K562 (cell line): ENCODE data around the gene SPATA3. TPM values are rescaled to one million over a fixed set of nuclear protein-coding genes. Genes with fewer than 3 reads are reported as not detected.

Experiments
- ATAC-seq: fragments of 200-7000 bp; cut with Tn5 transposase; 3 replicates; pipeline ENCODE4 v1.9.1; 2020; ENCODE audit warnings: moderate library complexity
- BruUV-seq: library from RNA; stranded (reverse); fragments of 400-500 nt; replicated peaks from 2 replicates; lab custom pipeline; 2021; lab: Mats Ljungman, UMichigan
- CTCF ChIA-PET: fragments of 300-600 bp; formaldehyde crosslinking; extraction: SDS; loops from one replicate; lab custom pipeline; 2021; ENCODE audit warnings: low intra/inter-chr PET ratio; lab: Yijun Ruan, JAX
- POLR2A ChIA-PET: fragments of 300-600, 350-650 bp; sonication (Branson Sonifier 250); formaldehyde crosslinking; extraction: SDS; loops from one replicate; lab custom pipeline; 2021; ENCODE audit warnings: antibody characterized with exemption, inconsistent platforms; lab: Yijun Ruan, JAX
- DNase-seq, 4 experiments: peaks; one replicate each; pipeline versions ENCODE4 v3.0.0 to v3.0.0-alpha.2; 2011 to 2018; ENCODE audit warnings: low spot score in 3 of 4, mixed read lengths in 3 of 4; ENCODE audit errors: extremely low read depth in 1 of 4
- FAIRE-seq: peaks from 2 replicates; lab custom pipeline; 2011; peaks lifted over from hg19 to GRCh38; lab: Jason Lieb, UNC
- H2AFZ ChIP-seq: 2 replicates; pipeline ENCODE4 v1.6.0; 2011; ENCODE audit warnings: low read depth, low read length, control low read depth, inconsistent platforms
- H3K27ac ChIP-seq: fragments of 200-600 bp; 3 replicates; pipeline ENCODE4 v1.8.0; 2011; ENCODE audit warnings: low read depth, mild to moderate bottlenecking, control low read depth, inconsistent platforms, low read length, moderate library complexity, mixed read lengths; ENCODE audit errors: extremely low read depth
- H3K27me3 ChIP-seq, 2 experiments: fragments of 300-600 bp in 1 of 2; 2 replicates in 1 of 2; 3 replicates in 1 of 2; pipeline versions ENCODE4 v1.6.0 to v1.8.0; 2011; ENCODE audit warnings: inconsistent platforms in 2 of 2, low read length in 2 of 2, mild to moderate bottlenecking in 1 of 2, mixed read lengths in 1 of 2, moderate library complexity in 1 of 2; ENCODE audit not compliant: control insufficient read depth in 2 of 2, insufficient read depth in 2 of 2
- H3K36me3 ChIP-seq: fragments of 300-600 bp; 3 replicates; pipeline ENCODE4 v1.8.0; 2011; ENCODE audit warnings: mild to moderate bottlenecking, low read length, inconsistent platforms; ENCODE audit not compliant: control insufficient read depth, insufficient read depth
- H3K4me1 ChIP-seq, 2 experiments: fragments of 200-600 bp in 1 of 2; replicated peaks in 1 of 2; 2 replicates in 1 of 2; 3 replicates in 1 of 2; pipeline versions ENCODE4 v1.5.1 to v1.8.0; 2011; ENCODE audit warnings: inconsistent platforms in 2 of 2, low read length in 2 of 2, mild to moderate bottlenecking in 1 of 2, mixed read lengths in 1 of 2, moderate library complexity in 1 of 2; ENCODE audit not compliant: control insufficient read depth in 2 of 2, insufficient read depth in 2 of 2
- H3K4me2 ChIP-seq: 2 replicates; pipeline ENCODE4 v1.6.1; 2011; ENCODE audit warnings: low read length, control low read depth, inconsistent platforms, mixed read lengths; ENCODE audit not compliant: insufficient read depth
- H3K4me3 ChIP-seq: fragments of 200-600 bp; sonication (generic), shearing (Covaris generic); 2 replicates; pipeline ENCODE4 v1.5.1; 2016; ENCODE audit warnings: control low read depth, inconsistent platforms
- H3K79me2 ChIP-seq: fragments of 200-600 bp; 3 replicates; pipeline ENCODE4 v1.8.0; 2011; ENCODE audit warnings: low read length, inconsistent platforms; ENCODE audit not compliant: control insufficient read depth, insufficient read depth
- H3K9ac ChIP-seq, 2 experiments: 2 replicates each; pipeline versions ENCODE4 v1.6.0 to v1.6.1; 2011; ENCODE audit warnings: low read depth in 2 of 2, low read length in 2 of 2, control low read depth in 1 of 2, inconsistent platforms in 1 of 2, mild to moderate bottlenecking in 1 of 2, mixed read lengths in 1 of 2; ENCODE audit not compliant: insufficient read depth in 1 of 2
- H3K9me1 ChIP-seq: one replicate; pipeline ENCODE4 v1.6.0; 2011; ENCODE audit warnings: inconsistent platforms, mild to moderate bottlenecking, low read length, moderate library complexity; ENCODE audit not compliant: control insufficient read depth, insufficient read depth
- H3K9me3 ChIP-seq: replicated peaks from 2 replicates; pipeline ENCODE4 v1.5.1; 2011; ENCODE audit warnings: low read depth, low read length, inconsistent platforms; ENCODE audit not compliant: control insufficient read depth, insufficient read depth
- H4K20me1 ChIP-seq: replicated peaks from 2 replicates; pipeline ENCODE4 v1.6.1; 2011; ENCODE audit warnings: low read length, inconsistent platforms, mixed read lengths; ENCODE audit not compliant: control insufficient read depth, insufficient read depth
- BHLHE40 ChIP-seq: IDR thresholded peaks from 2 replicates; pipeline ENCODE4 v1.6.1; 2011; ENCODE audit warnings: low read length, improper control_type of control experiment
- ETV1 ChIP-seq: fragments of 450-650 bp; conservative IDR thresholded peaks from 2 replicates; pipeline ENCODE4 v1.6.1; 2016; ENCODE audit warnings: missing genetic modification characterization, control low read depth, low read depth, missing compliant biosample characterization
- JUN ChIP-seq, 2 experiments: sonication (generic) in 1 of 2; formaldehyde crosslinking in 1 of 2; IDR thresholded peaks; 2 replicates each; pipeline versions ENCODE4 v1.6.1 to v1.8.0; 2012 to 2022; ENCODE audit warnings: borderline replicate concordance in 2 of 2, mild to moderate bottlenecking in 2 of 2, improper control_type of control experiment in 1 of 2, low read depth in 1 of 2, low read length in 1 of 2, missing genetic modification reagents in 1 of 2
- ZNF518B ChIP-seq: fragments of 250-450 bp; sonication (Bioruptor Pico); IDR thresholded peaks from 2 replicates; pipeline ENCODE4 v1.5.0; 2021; ENCODE audit warnings: mild to moderate bottlenecking, moderate library complexity
- WGBS: fragments of 100-300 bp; shearing (Covaris generic); methylation state at CpG from one replicate; pipeline ENCODE4 v1.1.6; 2016; ENCODE audit warnings: low coverage, mixed read lengths; ENCODE audit not compliant: insufficient coverage; ENCODE audit errors: missing lambda C conversion rate; 5-methylcytosine and 5-hydroxymethylcytosine counted together
- in situ Hi-C: fragments of 300-500 bp; cut with MboI; formaldehyde crosslinking; loops from 4 replicates; pipeline ENCODE4 v1.15.0; 2018; ENCODE audit warnings: inconsistent platforms, mixed read lengths
- intact Hi-C: fragments of 100-400 bp; cut with micrococcal nuclease; formaldehyde crosslinking; loops from 2 replicates; pipeline ENCODE4 v1.14.2; 2022
- polyA plus RNA-seq, 8 experiments: library from polyadenylated mRNA; depleted of rRNA in 4 of 8; stranded (reverse) in 5 of 8; unstranded in 3 of 8; fragments of >200 nt; fragmentation: Nextera tagmentation in 2 of 8; fragmentation: Illumina TruSeq in 1 of 8; extraction: Ambion mirVana in 2 of 8; extraction: Trizol in 1 of 8; gene quantifications; 2 replicates each; pipeline versions ENCODE4 v1.2.1 to v1.2.3, GENCODE V29; 2011 to 2014; ENCODE audit warnings: inconsistent platforms in 1 of 8, missing spikeins in 1 of 8
- total RNA-seq, 7 experiments: library from RNA; depleted of rRNA in 6 of 7; stranded (reverse); fragments of >200 nt in 6 of 7; fragmentation: Illumina TruSeq in 2 of 7; extraction: Trizol in 2 of 7; gene quantifications; 2 replicates each; pipeline versions ENCODE4 v1.2.1 to v1.2.3, GENCODE V29; 2011 to 2021; ENCODE audit warnings: low replicate concordance in 1 of 7

SPATA3 gene
- total and polyA plus RNA-seq, 9 of the 15 experiments (the other 6 are each of a cell fraction or from before 2014, with no cell fraction given), result not detected

- FAIRE-seq (no peak), DNase-seq (no peak), ATAC-seq (no peak)
- peaks cover 0 to 12% of the 10 kb centered on the region in 2 experiments; a peak in 1 of 5 replicates for H3K27me3 ChIP-seq
- in situ Hi-C loops (no loop called here), intact Hi-C loops (no loop called here)
- TF ChIP-seq JUN (IDR thresholded peaks at IDR 0.05; ENCODE audit: borderline replicate concordance, low read depth, low read length) (no peak), JUN (CRISPR knock-in tag; IDR thresholded peaks at IDR 0.05; ENCODE audit: borderline replicate concordance) (no peak), ETV1 (no peak), ZNF518B (CRISPR knock-in tag) (no peak), BHLHE40 (no peak)
- no peak overlapping the region for H3K4me3 ChIP-seq
- POLR2A ChIA-PET, result interaction anchor here (1.0 kb wide), 1 partner anchor 72 kb away, joined by 3 read pairs; no protein-coding TSS in a partner anchor
- H3K79me2 ChIP-seq, result no peaks in the 10 kb centered on the region
- no peaks in the 10 kb centered on the region for H3K9me1 ChIP-seq
- H3K36me3 ChIP-seq, result no peaks in the 10 kb centered on the region
- H3K4me2 ChIP-seq, result no peak overlapping the region
- H3K9me3 ChIP-seq, result no peaks in the 10 kb centered on the region
- CTCF ChIA-PET, result no interaction called here
- H4K20me1 ChIP-seq, result no peaks in the 10 kb centered on the region
- no peaks in the 10 kb centered on the region; a peak in 1 of 5 replicates for H3K4me1 ChIP-seq
- WGBS, result 12% methylated on average over 5 of the region's 11 CpGs
- no peak overlapping the region for H3K9ac ChIP-seq
- H2AFZ ChIP-seq, result no peak overlapping the region
- no TSS peak for BruUV-seq
- no peak overlapping the region for H3K27ac ChIP-seq
Measured at GRCh38 chr2:230975927-230976326, 20.0 kb upstream of the SPATA3 start.
